Common myeloid progenitor, CD34-positive (primary cell): ENCODE results near the gene SFXN5.

Experiments used
- CTCF ChIA-PET: fragments of 350-600 bp; sonication (Branson Sonifier 250); formaldehyde crosslinking; loops from one replicate; lab custom pipeline; 2021; ENCODE audit warnings: antibody characterized with exemption; lab: Charles Lee
- POLR2A ChIA-PET: fragments of 350-600 bp; sonication (Branson Sonifier 250); formaldehyde crosslinking; loops from one replicate; lab custom pipeline; 2021; ENCODE audit warnings: antibody characterized with exemption; lab: Charles Lee
- DNase-seq, 3 donors: peaks; one replicate each; pipeline versions ENCODE4 v3.0.0 to v3.0.0-alpha.2; 2013
- H3K27ac ChIP-seq, 2 experiments: 1 replicate in 1 of 2; 2 replicates in 1 of 2; pipeline ENCODE4 v1.7.0; 2013; ENCODE audit warnings: inconsistent platforms in 2 of 2, low read length in 2 of 2, mild to moderate bottlenecking in 2 of 2, low read depth in 1 of 2, moderate library complexity in 1 of 2; ENCODE audit not compliant: severe bottlenecking in 2 of 2, insufficient read depth in 1 of 2, poor library complexity in 1 of 2
- H3K27me3 ChIP-seq, 5 experiments: replicated peaks in 2 of 5; 1 replicate in 3 of 5; 2 replicates in 2 of 5; pipeline versions ENCODE4 v1.6.1 to v1.7.0; 2013; ENCODE audit warnings: low read length in 4 of 5, mild to moderate bottlenecking in 2 of 5, moderate library complexity in 2 of 5, inconsistent platforms in 1 of 5; ENCODE audit not compliant: insufficient read depth in 5 of 5, control insufficient read depth in 4 of 5
- H3K36me3 ChIP-seq, 4 experiments: 1 replicate in 2 of 4; 2 replicates in 2 of 4; pipeline versions ENCODE4 v1.6.1 to v1.7.0; 2013; ENCODE audit warnings: low read length in 3 of 4, control low read depth in 1 of 4, mild to moderate bottlenecking in 1 of 4; ENCODE audit not compliant: control insufficient read depth in 4 of 4, insufficient read depth in 4 of 4
- H3K4me1 ChIP-seq, 4 experiments: 1 replicate in 3 of 4; 2 replicates in 1 of 4; pipeline versions ENCODE4 v1.6.1 to v1.7.1; 2013; ENCODE audit warnings: low read length in 3 of 4, mild to moderate bottlenecking in 3 of 4, control low read depth in 1 of 4, inconsistent platforms in 1 of 4, moderate library complexity in 1 of 4; ENCODE audit not compliant: control insufficient read depth in 4 of 4, insufficient read depth in 4 of 4; ENCODE audit errors: control extremely low read depth in 1 of 4
- H3K4me3 ChIP-seq, 7 experiments: 1 replicate in 4 of 7; 2 replicates in 3 of 7; pipeline versions ENCODE4 v1.5.1 to v1.7.0; 2013; ENCODE audit warnings: mild to moderate bottlenecking in 7 of 7, low read length in 6 of 7, moderate library complexity in 6 of 7, inconsistent platforms in 2 of 7, low read depth in 2 of 7, control low read depth in 1 of 7; ENCODE audit not compliant: insufficient read depth in 4 of 7, control insufficient read depth in 1 of 7; ENCODE audit errors: extremely low read depth in 1 of 7
- H3K9me3 ChIP-seq, 5 experiments: 1 replicate in 4 of 5; 2 replicates in 1 of 5; pipeline versions ENCODE4 v1.6.1 to v1.7.1; 2013; ENCODE audit warnings: low read length in 4 of 5, mild to moderate bottlenecking in 2 of 5, inconsistent platforms in 1 of 5, low read depth in 1 of 5, moderate library complexity in 1 of 5; ENCODE audit not compliant: control insufficient read depth in 4 of 5, insufficient read depth in 2 of 5; ENCODE audit errors: control extremely low read depth in 1 of 5
- WGBS: methylation state at CpG from one replicate; pipeline ENCODE4 v1.1.5; 2013; ENCODE audit not compliant: insufficient coverage; 5-methylcytosine and 5-hydroxymethylcytosine counted together

SFXN5 gene

GRCh38 chr2:72994282-72994990 lies 77.1 kb downstream of the SFXN5 start:
- 92% methylated on average over 10 of the region's 10 CpGs for WGBS
- no peak overlapping the region for H3K27ac ChIP-seq
- peaks cover 0 to 7% (median 2%) of the 10 kb centered on the region in 4 experiments for H3K36me3 ChIP-seq
- H3K4me3 ChIP-seq, result no peak overlapping the region
- no peak for DNase-seq
- H3K9me3 ChIP-seq, result no peaks in the 10 kb centered on the region
- H3K27me3 ChIP-seq, result no peaks in the 10 kb centered on the region
- no peaks in the 10 kb centered on the region for H3K4me1 ChIP-seq
- ChIA-PET CTCF (interaction anchor here (0.5 to 3.6 kb wide), 11 partner anchors 9 to 188 kb away, joined by 3 to 20 read pairs (median 4); no protein-coding TSS in a partner anchor), POLR2A (no interaction called here)

- Histone ChIP-seq H3K27me3 (no peaks in the 10 kb centered on the region), H3K4me3 (no peak overlapping the region), H3K9me3 (no peaks in the 10 kb centered on the region), H3K36me3 (peaks cover 0 to 7% (median 2%) of the 10 kb centered on the region in 4 experiments), H3K4me1 (no peaks in the 10 kb centered on the region), H3K27ac (no peak overlapping the region)
- POLR2A ChIA-PET, result no interaction called here
- CTCF ChIA-PET, result interaction anchor here (0.7 to 3.6 kb wide), 10 partner anchors 10 to 184 kb away, joined by 3 to 20 read pairs (median 4); no protein-coding TSS in a partner anchor
- WGBS, result 100% methylated on average over 2 of the region's 5 CpGs
- DNase-seq, result no peak
Measured at GRCh38 chr2:72993933-72994280, 77.6 kb downstream of the SFXN5 start.

GRCh38 chr2:72993147-72993932 lies 78.2 kb downstream of the SFXN5 start:
- Histone ChIP-seq H3K36me3 (peaks cover 0 to 4% (median 1%) of the 10 kb centered on the region in 4 experiments), H3K9me3 (no peaks in the 10 kb centered on the region), H3K4me3 (no peak overlapping the region), H3K27ac (no peak overlapping the region), H3K27me3 (no peaks in the 10 kb centered on the region), H3K4me1 (no peaks in the 10 kb centered on the region)
- CTCF ChIA-PET, result interaction anchor here (0.6 to 3.2 kb wide), 11 partner anchors 36 to 184 kb away, joined by 3 to 20 read pairs (median 4); no protein-coding TSS in a partner anchor
- WGBS, result 47% methylated on average over 4 of the region's 5 CpGs
- POLR2A ChIA-PET, result no interaction called here
- DNase-seq, result peak; percentile 46 to 63 (median 47)

GRCh38 chr2:72992734-72993102 lies 78.8 kb downstream of the SFXN5 start:
- peaks cover 0 to 4% (median 1%) of the 10 kb centered on the region in 4 experiments for H3K36me3 ChIP-seq
- H3K4me3 ChIP-seq, result no peak overlapping the region
- H3K27ac ChIP-seq, result no peak overlapping the region
- DNase-seq, result no peak
- no peaks in the 10 kb centered on the region for H3K9me3 ChIP-seq
- 97% methylated on average over 6 of the region's 8 CpGs for WGBS
- POLR2A ChIA-PET, result no interaction called here
- CTCF ChIA-PET, result interaction anchor here (0.6 to 3.2 kb wide), 13 partner anchors 12 to 184 kb away, joined by 3 to 20 read pairs (median 4); no protein-coding TSS in a partner anchor
- H3K27me3 ChIP-seq, result no peaks in the 10 kb centered on the region
- no peaks in the 10 kb centered on the region for H3K4me1 ChIP-seq

GRCh38 chr2:72991980-72992733 lies 79.4 kb downstream of the SFXN5 start:
- WGBS, result 93% methylated on average over 8 of the region's 11 CpGs
- POLR2A ChIA-PET, result interaction anchor here (0.6 kb wide), 1 partner anchor 187 kb away, joined by 4 read pairs; no protein-coding TSS in a partner anchor

GRCh38 chr2:72991439-72991725 lies 80.1 kb downstream of the SFXN5 start:
- ChIA-PET CTCF (interaction anchor here (0.6 to 3.2 kb wide), 9 partner anchors 11 to 219 kb away, joined by 3 to 20 read pairs (median 4); no protein-coding TSS in a partner anchor), POLR2A (no interaction called here)
- WGBS, result 94% methylated on average over 6 of the region's 6 CpGs
- H3K27ac ChIP-seq, result no peak overlapping the region
- H3K36me3 ChIP-seq, result peaks cover 0 to 8% (median 4%) of the 10 kb centered on the region in 4 experiments
- no peaks in the 10 kb centered on the region for H3K4me1 ChIP-seq
- DNase-seq, result no peak
- no peak overlapping the region for H3K4me3 ChIP-seq
- no peaks in the 10 kb centered on the region for H3K27me3 ChIP-seq
- H3K9me3 ChIP-seq, result no peaks in the 10 kb centered on the region

More at GRCh38 chr2:72991980-72992733, 79.4 kb downstream of the SFXN5 start:
- H3K27me3 ChIP-seq, result no peaks in the 10 kb centered on the region
- DNase-seq, result no peak
- H3K4me3 ChIP-seq, result no peak overlapping the region
- no peaks in the 10 kb centered on the region for H3K4me1 ChIP-seq
- no peak overlapping the region for H3K27ac ChIP-seq
- no peaks in the 10 kb centered on the region for H3K9me3 ChIP-seq
- CTCF ChIA-PET, result interaction anchor here (0.6 to 3.2 kb wide), 14 partner anchors 12 to 218 kb away, joined by 3 to 20 read pairs (median 4); no protein-coding TSS in a partner anchor
- H3K36me3 ChIP-seq, result peaks cover 0 to 4% (median 2%) of the 10 kb centered on the region in 4 experiments
